Endothelial cell of umbilical vein (primary cell): ENCODE results near the gene SLC25A41. TPM values are rescaled to one million over a fixed set of nuclear protein-coding genes. Genes with fewer than 3 reads are reported as not detected.

Experiments
- BruUV-seq: library from RNA; stranded (reverse); fragments of 400-500 nt; replicated peaks from 2 replicates; lab custom pipeline; 2021; lab: Mats Ljungman, UMichigan
- CTCF ChIA-PET: fragments of 300-600, 350-600 bp; sonication (Branson Sonifier 250); formaldehyde crosslinking; loops from one replicate; lab custom pipeline; 2021; ENCODE audit warnings: antibody characterized with exemption, inconsistent platforms; lab: Charles Lee
- POLR2A ChIA-PET: fragments of 300-600, 350-600 bp; sonication (Branson Sonifier 250); formaldehyde crosslinking; loops from one replicate; lab custom pipeline; 2021; ENCODE audit warnings: antibody characterized with exemption, inconsistent platforms; lab: Charles Lee
- DNase-seq: peaks from one replicate; pipeline ENCODE4 v3.0.0-alpha.2; 2011; ENCODE audit warnings: low read depth, low spot score
- FAIRE-seq: peaks from 2 replicates; lab custom pipeline; 2011; peaks lifted over from hg19 to GRCh38; lab: Jason Lieb, UNC
- H2AFZ ChIP-seq: 2 replicates; pipeline ENCODE4 v1.6.0; 2012; ENCODE audit warnings: low read depth, low read length, control low read depth, inconsistent platforms
- H3K27ac ChIP-seq: 2 replicates; pipeline ENCODE4 v1.5.1; 2011; ENCODE audit warnings: low read depth, mild to moderate bottlenecking, control low read depth, low read length, moderate library complexity; ENCODE audit not compliant: insufficient read depth
- H3K27me3 ChIP-seq, 2 experiments: 2 replicates each; pipeline versions ENCODE4 v1.6.0 to v1.6.1; 2011; ENCODE audit warnings: low read length in 2 of 2, mixed read lengths in 1 of 2; ENCODE audit not compliant: control insufficient read depth in 2 of 2, insufficient read depth in 2 of 2
- H3K36me3 ChIP-seq, 2 experiments: 2 replicates in 1 of 2; 3 replicates in 1 of 2; pipeline ENCODE4 v1.5.1; 2011; ENCODE audit warnings: low read length in 2 of 2, mild to moderate bottlenecking in 1 of 2, moderate library complexity in 1 of 2; ENCODE audit not compliant: control insufficient read depth in 2 of 2, insufficient read depth in 2 of 2; ENCODE audit errors: extremely low read depth in 1 of 2
- H3K4me1 ChIP-seq: 3 replicates; pipeline ENCODE4 v1.5.1; 2011; ENCODE audit warnings: mild to moderate bottlenecking, low read length; ENCODE audit not compliant: control insufficient read depth, insufficient read depth; ENCODE audit errors: extremely low read depth
- H3K4me2 ChIP-seq: 2 replicates; pipeline ENCODE4 v1.6.1; 2011; ENCODE audit warnings: low read length, control low read depth, mixed read lengths; ENCODE audit not compliant: insufficient read depth
- H3K4me3 ChIP-seq, 3 experiments: fragments of 200-600 bp in 1 of 3; sonication (generic), shearing (Covaris generic) in 1 of 3; replicated peaks in 1 of 3; 2 replicates each; pipeline ENCODE4 v1.5.1; 2011 to 2016; ENCODE audit warnings: control low read depth in 3 of 3, low read length in 3 of 3, mild to moderate bottlenecking in 2 of 3, inconsistent platforms in 1 of 3, low read depth in 1 of 3, moderate library complexity in 1 of 3; ENCODE audit not compliant: insufficient read depth in 1 of 3
- H3K79me2 ChIP-seq: 2 replicates; pipeline ENCODE4 v1.6.0; 2012; ENCODE audit warnings: low read length, inconsistent platforms; ENCODE audit not compliant: control insufficient read depth, insufficient read depth
- H3K9ac ChIP-seq: replicated peaks from 2 replicates; pipeline ENCODE3; 2011; ENCODE audit warnings: low read length, control low read depth; ENCODE audit not compliant: insufficient read depth; ENCODE audit errors: extremely low read depth
- H3K9me1 ChIP-seq: replicated peaks from 3 replicates; pipeline ENCODE4 v1.6.0; 2011; ENCODE audit warnings: mild to moderate bottlenecking, low read length; ENCODE audit not compliant: control insufficient read depth, insufficient read depth; ENCODE audit errors: extremely low read depth
- H3K9me3 ChIP-seq: replicated peaks from 2 replicates; pipeline ENCODE4 v1.5.1; 2012; ENCODE audit warnings: low read length, inconsistent platforms; ENCODE audit not compliant: control insufficient read depth, insufficient read depth
- H4K20me1 ChIP-seq: replicated peaks from 2 replicates; pipeline ENCODE3; 2011; ENCODE audit warnings: mild to moderate bottlenecking, low read length; ENCODE audit not compliant: control insufficient read depth, insufficient read depth; ENCODE audit errors: extremely low read depth
- EZH2 ChIP-seq: IDR thresholded peaks from 2 replicates; pipeline ENCODE4 v1.6.1; 2012; ENCODE audit warnings: borderline replicate concordance, low read depth, mild to moderate bottlenecking, moderate library complexity, low read length, inconsistent platforms; ENCODE audit not compliant: severe bottlenecking
- JUN ChIP-seq: IDR thresholded peaks from 2 replicates; pipeline ENCODE4 v1.6.1; 2011; ENCODE audit warnings: borderline replicate concordance, low read depth; ENCODE audit not compliant: insufficient read length, insufficient read depth
- MYC ChIP-seq: IDR thresholded peaks from one replicate; pipeline ENCODE4 v1.6.1; 2011; ENCODE audit warnings: mild to moderate bottlenecking, low read depth, low read length
- POLR2A ChIP-seq: IDR thresholded peaks from 2 replicates; pipeline ENCODE4 v1.6.1; 2012; ENCODE audit warnings: low read depth, mild to moderate bottlenecking, control low read depth, low read length
- POLR2AphosphoS5 ChIP-seq: IDR thresholded peaks from 2 replicates; pipeline ENCODE4 v1.6.1; 2012; ENCODE audit warnings: low read depth, mild to moderate bottlenecking, control low read depth, low read length, moderate library complexity; ENCODE audit not compliant: insufficient read depth
- dilution Hi-C: fragments of 300-500 bp; cut with MboI; formaldehyde crosslinking; loops from one replicate; pipeline ENCODE4 v1.15.0; 2019; ENCODE audit warnings: low sequenced_read_pairs; ENCODE audit not compliant: extremely low pct_ligation_motif_present
- intact Hi-C: fragments of 100-400 bp; cut with micrococcal nuclease; formaldehyde crosslinking; loops from one replicate; pipeline ENCODE4 v1.10.0; 2022
- polyA plus RNA-seq, 4 experiments: library from polyadenylated mRNA; depleted of rRNA in 3 of 4; stranded (reverse) in 3 of 4; unstranded in 1 of 4; fragments of >200 nt; gene quantifications; 2 replicates each; pipeline versions ENCODE4 v1.2.1 to v1.2.3, GENCODE V29; 2011 to 2012; ENCODE audit warnings: missing spikeins in 1 of 4
- total RNA-seq: library from RNA; stranded (reverse); gene quantifications from 2 replicates; pipeline ENCODE4 v1.2.3, GENCODE V29; 2021
- TF ChIP-seq, protein P1 (sequence below): IDR thresholded peaks from 2 replicates; pipeline ENCODE4 v1.6.1; 2011; ENCODE audit not compliant: insufficient read depth, insufficient read length
- TF ChIP-seq, protein P2 (sequence below), 2 donors: IDR thresholded peaks; 1 replicate in 1 of 2; 2 replicates in 1 of 2; pipeline ENCODE4 v1.5.1; 2011; ENCODE audit warnings: low read length in 2 of 2, mild to moderate bottlenecking in 2 of 2, moderate library complexity in 2 of 2, control low read depth in 1 of 2, inconsistent platforms in 1 of 2, low read depth in 1 of 2; ENCODE audit not compliant: insufficient read depth in 1 of 2; ENCODE audit errors: extremely low read depth in 1 of 2

SLC25A41 gene
- total and polyA plus RNA-seq, 2 donors (not counting 3 experiments of a cell fraction or from before 2014, with no cell fraction given) = 0.21 TPM; not detected in 1

DNA sequence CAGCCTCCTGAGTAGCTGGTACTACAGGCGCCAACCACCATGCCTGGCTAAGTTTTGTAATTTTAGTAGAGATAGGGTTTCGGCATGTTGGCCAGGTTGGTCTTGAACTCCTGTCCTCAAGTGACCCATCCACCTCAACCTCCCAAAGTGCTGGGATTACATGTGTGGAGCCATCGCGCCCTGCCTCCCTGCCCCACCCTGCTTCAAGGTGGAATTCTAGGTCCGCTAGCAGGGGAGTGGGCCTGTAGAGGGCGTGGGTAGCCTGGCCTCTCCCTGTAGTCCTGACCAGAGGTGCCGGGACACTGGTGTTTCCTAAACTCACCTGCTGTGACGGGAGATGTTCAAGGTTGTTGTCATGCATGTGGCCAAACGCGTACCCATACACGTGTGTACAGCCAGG, 398 bp downstream of the SLC25A41 start:
- no peaks in the 10 kb centered on the region for H4K20me1 ChIP-seq
- dilution Hi-C loops (no loop called here), intact Hi-C loops (no loop called here)
- H3K9ac ChIP-seq = no peak overlapping the region
- TF ChIP-seq EZH2 (no peak), POLR2A (no peak), MYC (no peak), POLR2AphosphoS5 (no peak), JUN (no peak)
- TF ChIP-seq, protein P1, sequence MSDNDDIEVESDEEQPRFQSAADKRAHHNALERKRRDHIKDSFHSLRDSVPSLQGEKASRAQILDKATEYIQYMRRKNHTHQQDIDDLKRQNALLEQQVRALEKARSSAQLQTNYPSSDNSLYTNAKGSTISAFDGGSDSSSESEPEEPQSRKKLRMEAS = no peak
- TF ChIP-seq, protein P2, sequence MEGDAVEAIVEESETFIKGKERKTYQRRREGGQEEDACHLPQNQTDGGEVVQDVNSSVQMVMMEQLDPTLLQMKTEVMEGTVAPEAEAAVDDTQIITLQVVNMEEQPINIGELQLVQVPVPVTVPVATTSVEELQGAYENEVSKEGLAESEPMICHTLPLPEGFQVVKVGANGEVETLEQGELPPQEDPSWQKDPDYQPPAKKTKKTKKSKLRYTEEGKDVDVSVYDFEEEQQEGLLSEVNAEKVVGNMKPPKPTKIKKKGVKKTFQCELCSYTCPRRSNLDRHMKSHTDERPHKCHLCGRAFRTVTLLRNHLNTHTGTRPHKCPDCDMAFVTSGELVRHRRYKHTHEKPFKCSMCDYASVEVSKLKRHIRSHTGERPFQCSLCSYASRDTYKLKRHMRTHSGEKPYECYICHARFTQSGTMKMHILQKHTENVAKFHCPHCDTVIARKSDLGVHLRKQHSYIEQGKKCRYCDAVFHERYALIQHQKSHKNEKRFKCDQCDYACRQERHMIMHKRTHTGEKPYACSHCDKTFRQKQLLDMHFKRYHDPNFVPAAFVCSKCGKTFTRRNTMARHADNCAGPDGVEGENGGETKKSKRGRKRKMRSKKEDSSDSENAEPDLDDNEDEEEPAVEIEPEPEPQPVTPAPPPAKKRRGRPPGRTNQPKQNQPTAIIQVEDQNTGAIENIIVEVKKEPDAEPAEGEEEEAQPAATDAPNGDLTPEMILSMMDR (IDR thresholded peaks at IDR 0.05; ENCODE audit: extremely low read depth in 1 of 2, insufficient read depth in 1 of 2, low read depth in 1 of 2, low read length in 2 of 2) = no peak
- BruUV-seq = no TSS peak
- H3K27me3 ChIP-seq = no peaks in the 10 kb centered on the region
- ChIA-PET POLR2A (no interaction called here), CTCF (interaction anchor here (0.7 kb wide), 1 partner anchor 16 kb away, joined by 3 read pairs; no protein-coding TSS in a partner anchor)
- no peak overlapping the region for H3K27ac ChIP-seq
- no peak overlapping the region for H3K4me3 ChIP-seq
- no peaks in the 10 kb centered on the region for H3K9me1 ChIP-seq
- H3K36me3 ChIP-seq = no peaks in the 10 kb centered on the region
- no peak overlapping the region for H2AFZ ChIP-seq
- no peaks in the 10 kb centered on the region for H3K4me1 ChIP-seq
- no peak for DNase-seq
- no peak overlapping the region for H3K4me2 ChIP-seq
- no peak for FAIRE-seq
- H3K79me2 ChIP-seq = no peaks in the 10 kb centered on the region
- no peaks in the 10 kb centered on the region for H3K9me3 ChIP-seq
